Muscle of leg (tissue), 11 donors: ENCODE data around the gene OR5L1. TPM values are rescaled to one million over a fixed set of nuclear protein-coding genes. Genes with fewer than 3 reads are reported as not detected.

ENCODE experiments used
- DNase-seq: peaks from one replicate; pipeline ENCODE4 v3.0.0; 2013
- H3K27ac ChIP-seq: one replicate; pipeline ENCODE4 v1.5.1; 2013; ENCODE audit warnings: mild to moderate bottlenecking, low read length, control low read depth
- H3K27me3 ChIP-seq: one replicate; pipeline ENCODE4 v1.6.1; 2013; ENCODE audit warnings: low read length; ENCODE audit not compliant: control insufficient read depth, insufficient read depth
- H3K36me3 ChIP-seq: one replicate; pipeline ENCODE4 v1.6.1; 2013; ENCODE audit warnings: low read length; ENCODE audit not compliant: control insufficient read depth, insufficient read depth
- H3K4me1 ChIP-seq: one replicate; pipeline ENCODE4 v1.6.1; 2013; ENCODE audit warnings: low read length; ENCODE audit not compliant: control insufficient read depth, insufficient read depth
- H3K4me3 ChIP-seq: one replicate; pipeline ENCODE4 v1.5.1; 2013; ENCODE audit warnings: low read length, control low read depth
- H3K9me3 ChIP-seq: replicated peaks from 2 replicates; pipeline ENCODE4 v1.6.1; 2013; ENCODE audit warnings: low read depth, low read length; ENCODE audit not compliant: control insufficient read depth
- WGBS: methylation state at CpG from one replicate; pipeline ENCODE4 v1.1.5; 2013; ENCODE audit warnings: missing lambda C conversion rate; ENCODE audit not compliant: insufficient coverage; 5-methylcytosine and 5-hydroxymethylcytosine counted together
- polyA plus RNA-seq, 8 donors: library from polyadenylated mRNA; unstranded; fragments of 120-200 nt; gene quantifications; one replicate each; pipeline versions ENCODE4 v1.2.1 to v1.2.3, GENCODE V29; 2013; ENCODE audit warnings: inconsistent platforms in 1 of 8, low replicate concordance in 1 of 8; ENCODE audit not compliant: insufficient read length in 8 of 8, insufficient read depth in 1 of 8
- total RNA-seq: library from RNA; stranded (reverse); fragments of 120-200 nt; gene quantifications from one replicate; pipeline ENCODE4 v1.2.4, GENCODE V29; 2013

The OR5L1 gene
- total and polyA plus RNA-seq, 9 donors: not detected

DNA sequence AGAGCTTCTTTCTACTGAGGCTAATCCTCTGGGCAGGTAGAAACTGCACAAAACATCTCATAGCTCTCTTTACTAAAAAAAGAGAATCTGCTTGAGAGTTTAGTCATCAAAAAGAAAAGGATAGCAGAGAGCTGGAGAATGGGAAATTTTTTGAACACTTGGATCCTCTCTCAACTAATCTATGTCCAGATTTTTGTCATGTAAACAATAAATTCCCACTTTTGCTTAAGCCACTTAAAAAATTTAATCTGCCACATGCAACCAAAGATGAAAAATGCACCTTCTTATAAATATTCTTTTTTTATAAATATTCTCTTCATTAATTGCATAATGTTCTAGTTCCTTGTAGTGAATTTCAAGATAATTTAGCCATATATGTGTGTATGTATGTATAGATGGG is 37.9 kb downstream of the OR5L1 start:
- no peak overlapping the region for H3K4me3 ChIP-seq
- peaks cover 6% of the 10 kb centered on the region for H3K9me3 ChIP-seq
- H3K27me3 ChIP-seq: no peaks in the 10 kb centered on the region
- H3K4me1 ChIP-seq: no peaks in the 10 kb centered on the region
- no peak overlapping the region for H3K27ac ChIP-seq
- no peak for DNase-seq
- H3K36me3 ChIP-seq: no peaks in the 10 kb centered on the region

DNA sequence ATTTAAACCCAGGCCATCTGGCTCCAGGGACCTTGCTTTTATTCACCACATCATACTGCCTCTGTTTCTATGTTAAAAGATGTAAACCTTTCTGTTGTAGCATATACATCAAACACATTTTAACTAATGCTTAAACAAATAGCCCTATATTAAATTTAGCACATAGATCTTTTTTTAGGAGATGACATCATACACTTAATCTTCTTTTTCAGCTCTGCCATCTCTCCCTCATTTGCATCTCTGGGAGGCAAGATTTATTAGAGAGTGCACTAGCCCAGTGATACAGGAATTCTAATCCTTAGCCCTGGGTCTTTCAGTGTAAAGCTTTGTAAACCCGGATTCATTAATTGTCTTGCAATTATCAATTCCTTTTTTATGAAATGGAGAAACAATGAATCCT is 41.0 kb downstream of the OR5L1 start:
- no CpG with 5 or more reads among the region's 1 CpG for WGBS
- no peak overlapping the region for H3K4me3 ChIP-seq
- H3K27me3 ChIP-seq: no peaks in the 10 kb centered on the region
- H3K36me3 ChIP-seq: no peaks in the 10 kb centered on the region
- H3K27ac ChIP-seq: no peak overlapping the region
- no peak for DNase-seq
- peaks cover 20% of the 10 kb centered on the region for H3K9me3 ChIP-seq
- H3K4me1 ChIP-seq: no peaks in the 10 kb centered on the region

DNA sequence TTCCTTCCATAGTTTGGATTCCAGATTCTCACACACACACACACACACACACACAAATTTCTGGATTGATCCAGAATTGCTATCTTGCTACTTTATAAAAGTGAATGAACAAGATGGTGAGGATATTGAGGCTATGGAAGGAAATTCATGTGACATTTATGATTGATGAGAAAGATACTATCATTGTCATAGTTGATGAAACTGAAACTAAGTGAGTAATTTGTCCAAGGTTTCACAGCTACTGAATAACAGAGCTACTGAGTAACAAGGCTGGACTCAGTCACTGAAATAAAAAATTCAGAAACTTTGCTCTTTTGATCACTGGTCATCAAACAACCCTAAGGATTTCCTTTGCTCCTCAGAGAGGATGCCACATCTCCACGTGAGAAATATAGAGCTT is 43.5 kb downstream of the OR5L1 start:
- no peak overlapping the region for H3K27ac ChIP-seq
- no peaks in the 10 kb centered on the region for H3K36me3 ChIP-seq
- peaks cover 26% of the 10 kb centered on the region for H3K9me3 ChIP-seq
- DNase-seq: no peak
- H3K4me3 ChIP-seq: no peak overlapping the region
- no peaks in the 10 kb centered on the region for H3K27me3 ChIP-seq
- no peaks in the 10 kb centered on the region for H3K4me1 ChIP-seq
- no CpG with 5 or more reads among the region's 1 CpG for WGBS

Other genes starting within 250 kb of the OR5L1 start
- not detected for gene OR4C16, start 239.2 kb upstream of the OR5L1 start, total RNA-seq
- not detected for gene OR4C16, start 239.2 kb upstream of the OR5L1 start, polyA plus RNA-seq
- not detected for gene OR4C11, start 203.7 kb upstream of the OR5L1 start, total RNA-seq
- under 1 TPM in 1 of 8 donors, not detected in 7; 0.10 TPM for gene OR4C11, start 203.7 kb upstream of the OR5L1 start, polyA plus RNA-seq
- gene OR4P4, start 176.3 kb upstream of the OR5L1 start, total RNA-seq: not detected
- under 1 TPM in 5 of 8 donors, not detected in 3; 0.05 to 0.19 (median 0.08) TPM for gene OR4P4, start 176.3 kb upstream of the OR5L1 start, polyA plus RNA-seq
- not detected for gene OR4S2, start 163.0 kb upstream of the OR5L1 start, total RNA-seq
- not detected for gene OR4S2, start 163.0 kb upstream of the OR5L1 start, polyA plus RNA-seq
- not detected for gene OR4C6, start 149.2 kb upstream of the OR5L1 start, total RNA-seq
- not detected for gene OR4C6, start 149.2 kb upstream of the OR5L1 start, polyA plus RNA-seq
- not detected for gene OR5D13, start 37.9 kb upstream of the OR5L1 start, total RNA-seq
- not detected for gene OR5D13, start 37.9 kb upstream of the OR5L1 start, polyA plus RNA-seq
- gene OR5D14, start 15.8 kb upstream of the OR5L1 start, total RNA-seq: not detected
- gene OR5D14, start 15.8 kb upstream of the OR5L1 start, polyA plus RNA-seq: not detected
- not detected for gene OR5D18, start 8.3 kb downstream of the OR5L1 start, total RNA-seq
- not detected for gene OR5D18, start 8.3 kb downstream of the OR5L1 start, polyA plus RNA-seq
- gene OR5L2, start 15.9 kb downstream of the OR5L1 start, total RNA-seq: not detected
- not detected for gene OR5L2, start 15.9 kb downstream of the OR5L1 start, polyA plus RNA-seq
- gene OR5D16, start 27.4 kb downstream of the OR5L1 start, total RNA-seq: not detected
- gene OR5D16, start 27.4 kb downstream of the OR5L1 start, polyA plus RNA-seq: not detected
- not detected for gene TRIM51, start 71.9 kb downstream of the OR5L1 start, total RNA-seq
- not detected for gene TRIM51, start 71.9 kb downstream of the OR5L1 start, polyA plus RNA-seq
- gene OR5W2, start 103.2 kb downstream of the OR5L1 start, total RNA-seq: not detected
- gene OR5W2, start 103.2 kb downstream of the OR5L1 start, polyA plus RNA-seq: not detected
- gene OR5I1, start 125.0 kb downstream of the OR5L1 start, total RNA-seq: not detected
- not detected for gene OR5I1, start 125.0 kb downstream of the OR5L1 start, polyA plus RNA-seq
- gene OR10AG1, start 158.6 kb downstream of the OR5L1 start, total RNA-seq: not detected
- not detected for gene OR10AG1, start 158.6 kb downstream of the OR5L1 start, polyA plus RNA-seq
- gene OR5F1, start 183.3 kb downstream of the OR5L1 start, total RNA-seq: not detected
- not detected for gene OR5F1, start 183.3 kb downstream of the OR5L1 start, polyA plus RNA-seq
- not detected for gene OR5AS1, start 216.3 kb downstream of the OR5L1 start, total RNA-seq
- under 1 TPM in 5 of 8 donors, not detected in 3; 0.03 to 0.14 (median 0.03) TPM for gene OR5AS1, start 216.3 kb downstream of the OR5L1 start, polyA plus RNA-seq